OCI-LY1 (cell line): ENCODE measurements around the gene PITPNM3.

Source experiments
- H2AFZ ChIP-seq: fragments of 200-600 bp; sonication (generic), shearing (Covaris generic); 2 replicates; pipeline ENCODE4 v1.6.0; 2014; ENCODE audit warnings: antibody characterized with exemption, mild to moderate bottlenecking, low read length
- H3F3A ChIP-seq: fragments of 200-600 bp; sonication (generic), shearing (Covaris generic); 2 replicates; pipeline ENCODE4 v1.6.0; 2014; ENCODE audit warnings: mild to moderate bottlenecking, antibody characterized with exemption, low read length, moderate library complexity; ENCODE audit not compliant: insufficient read depth
- H3K27ac ChIP-seq: fragments of 200-600 bp; sonication (generic); 2 replicates; pipeline ENCODE4 v1.5.1; 2014; ENCODE audit warnings: low read length, mixed run types, mild to moderate bottlenecking, low read depth; ENCODE audit not compliant: poor library complexity, severe bottlenecking
- H3K27me3 ChIP-seq: fragments of 200-600 bp; sonication (generic); 2 replicates; pipeline ENCODE4 v1.6.0; 2014; ENCODE audit warnings: antibody characterized with exemption, mild to moderate bottlenecking, low read length, moderate library complexity; ENCODE audit not compliant: insufficient read depth
- H3K36me3 ChIP-seq: fragments of 200-600 bp; sonication (generic); 2 replicates; pipeline ENCODE4 v1.6.1; 2014; ENCODE audit warnings: mild to moderate bottlenecking, antibody characterized with exemption, low read length, moderate library complexity, mixed read lengths; ENCODE audit not compliant: insufficient read depth
- H3K4me1 ChIP-seq: fragments of 200-600 bp; sonication (generic); 2 replicates; pipeline ENCODE4 v1.5.1; 2014; ENCODE audit warnings: mild to moderate bottlenecking, low read length, moderate library complexity; ENCODE audit not compliant: insufficient read depth, severe bottlenecking
- H3K4me2 ChIP-seq: fragments of 200-600 bp; sonication (generic), shearing (Covaris generic); 2 replicates; pipeline ENCODE4 v1.6.1; 2014; ENCODE audit warnings: low read length
- H3K4me3 ChIP-seq: fragments of 200-600 bp; sonication (generic); 2 replicates; pipeline ENCODE4 v1.5.1; 2014; ENCODE audit warnings: low read length, low read depth, mild to moderate bottlenecking, mixed read lengths; ENCODE audit not compliant: poor library complexity, severe bottlenecking
- H3K79me2 ChIP-seq: fragments of 200-600 bp; shearing (Covaris generic); 2 replicates; pipeline ENCODE4 v1.6.1; 2016; ENCODE audit warnings: mixed run types, low read length, mixed read lengths; ENCODE audit not compliant: insufficient read depth
- H3K9ac ChIP-seq: fragments of 200-600 bp; sonication (generic), shearing (Covaris generic); 2 replicates; pipeline ENCODE4 v1.6.1; 2014; ENCODE audit warnings: mild to moderate bottlenecking, low read length, mixed read lengths
- H3K9me2 ChIP-seq: fragments of 200-600 bp; sonication (generic), shearing (Covaris generic); 2 replicates; pipeline ENCODE4 v1.6.1; 2014; ENCODE audit warnings: low read depth, mild to moderate bottlenecking, low read length, mixed read lengths
- H3K9me3 ChIP-seq: fragments of 200-600 bp; shearing (Covaris generic); 2 replicates; pipeline ENCODE4 v1.6.1; 2014; ENCODE audit warnings: low read length, mixed read lengths
- H4K20me1 ChIP-seq: fragments of 200-600 bp; sonication (generic), shearing (Covaris generic); 2 replicates; pipeline ENCODE4 v1.6.0; 2016; ENCODE audit warnings: mild to moderate bottlenecking, low read length; ENCODE audit not compliant: insufficient read depth
- EZH2 ChIP-seq: fragments of 200-600 bp; sonication (generic), shearing (Covaris generic); IDR thresholded peaks from 2 replicates; pipeline ENCODE4 v1.8.0; 2017; ENCODE audit warnings: borderline replicate concordance, mixed run types, mild to moderate bottlenecking, antibody characterized with exemption, low read length, moderate library complexity, mixed read lengths
- TF ChIP-seq, protein P1 (sequence below): fragments of 200-600 bp; sonication (generic), shearing (Covaris generic); IDR thresholded peaks from 2 replicates; pipeline ENCODE4 v1.5.1; 2017; ENCODE audit warnings: mild to moderate bottlenecking, antibody characterized with exemption, low read length, moderate library complexity, mixed read lengths

Gene PITPNM3

DNA sequence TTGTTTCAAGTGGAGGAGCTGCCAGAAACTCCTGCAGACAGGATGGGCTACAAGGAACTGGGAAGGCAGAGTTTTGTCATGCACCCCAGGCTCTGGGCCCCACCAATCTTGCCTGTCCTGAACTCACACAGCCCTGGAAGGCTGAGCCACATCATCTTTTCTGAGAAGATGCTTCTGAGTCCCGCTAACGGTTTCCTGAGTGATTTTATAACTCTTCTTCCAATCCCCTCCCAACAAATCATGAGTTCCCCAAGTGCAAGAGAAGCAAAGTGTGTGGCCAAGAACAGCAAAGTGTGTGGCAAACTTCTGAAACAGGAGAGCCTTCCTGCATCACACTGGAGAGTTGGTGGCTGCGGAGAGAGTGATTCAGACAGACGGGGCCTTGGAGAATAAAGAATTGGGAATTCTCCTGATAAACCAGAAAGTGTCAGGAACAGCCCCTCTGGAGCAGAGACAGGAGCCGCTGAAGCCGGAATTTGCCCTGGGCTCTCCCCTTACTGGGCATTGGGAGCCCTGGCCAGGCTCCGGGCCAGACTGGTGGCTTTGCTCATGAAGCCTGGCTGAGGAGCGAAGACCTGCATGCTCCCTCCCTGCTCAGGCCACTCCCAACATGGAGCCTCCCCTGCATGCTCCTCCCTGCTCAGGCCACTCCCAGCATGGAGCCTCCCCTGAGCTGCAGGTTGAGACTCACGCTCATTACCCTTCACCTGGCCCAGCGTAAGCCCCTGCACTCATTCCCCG is 47.2 kb downstream of the PITPNM3 start:
- H3K27ac ChIP-seq = no peak overlapping the region
- TF ChIP-seq, protein P1, sequence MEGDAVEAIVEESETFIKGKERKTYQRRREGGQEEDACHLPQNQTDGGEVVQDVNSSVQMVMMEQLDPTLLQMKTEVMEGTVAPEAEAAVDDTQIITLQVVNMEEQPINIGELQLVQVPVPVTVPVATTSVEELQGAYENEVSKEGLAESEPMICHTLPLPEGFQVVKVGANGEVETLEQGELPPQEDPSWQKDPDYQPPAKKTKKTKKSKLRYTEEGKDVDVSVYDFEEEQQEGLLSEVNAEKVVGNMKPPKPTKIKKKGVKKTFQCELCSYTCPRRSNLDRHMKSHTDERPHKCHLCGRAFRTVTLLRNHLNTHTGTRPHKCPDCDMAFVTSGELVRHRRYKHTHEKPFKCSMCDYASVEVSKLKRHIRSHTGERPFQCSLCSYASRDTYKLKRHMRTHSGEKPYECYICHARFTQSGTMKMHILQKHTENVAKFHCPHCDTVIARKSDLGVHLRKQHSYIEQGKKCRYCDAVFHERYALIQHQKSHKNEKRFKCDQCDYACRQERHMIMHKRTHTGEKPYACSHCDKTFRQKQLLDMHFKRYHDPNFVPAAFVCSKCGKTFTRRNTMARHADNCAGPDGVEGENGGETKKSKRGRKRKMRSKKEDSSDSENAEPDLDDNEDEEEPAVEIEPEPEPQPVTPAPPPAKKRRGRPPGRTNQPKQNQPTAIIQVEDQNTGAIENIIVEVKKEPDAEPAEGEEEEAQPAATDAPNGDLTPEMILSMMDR = no peak
- TF ChIP-seq EZH2 = no peak
- no peaks in the 10 kb centered on the region for H3K9me3 ChIP-seq
- H3K79me2 ChIP-seq = no peaks in the 10 kb centered on the region
- no peak overlapping the region for H3K4me2 ChIP-seq
- H3K36me3 ChIP-seq = no peaks in the 10 kb centered on the region
- no peaks in the 10 kb centered on the region for H3F3A ChIP-seq
- no peaks in the 10 kb centered on the region for H3K4me1 ChIP-seq
- H3K4me3 ChIP-seq = no peak overlapping the region
- H3K27me3 ChIP-seq = no peaks in the 10 kb centered on the region
- H3K9me2 ChIP-seq = no peaks in the 10 kb centered on the region
- no peak overlapping the region for H2AFZ ChIP-seq
- H3K9ac ChIP-seq = no peak overlapping the region
- H4K20me1 ChIP-seq = no peaks in the 10 kb centered on the region

DNA sequence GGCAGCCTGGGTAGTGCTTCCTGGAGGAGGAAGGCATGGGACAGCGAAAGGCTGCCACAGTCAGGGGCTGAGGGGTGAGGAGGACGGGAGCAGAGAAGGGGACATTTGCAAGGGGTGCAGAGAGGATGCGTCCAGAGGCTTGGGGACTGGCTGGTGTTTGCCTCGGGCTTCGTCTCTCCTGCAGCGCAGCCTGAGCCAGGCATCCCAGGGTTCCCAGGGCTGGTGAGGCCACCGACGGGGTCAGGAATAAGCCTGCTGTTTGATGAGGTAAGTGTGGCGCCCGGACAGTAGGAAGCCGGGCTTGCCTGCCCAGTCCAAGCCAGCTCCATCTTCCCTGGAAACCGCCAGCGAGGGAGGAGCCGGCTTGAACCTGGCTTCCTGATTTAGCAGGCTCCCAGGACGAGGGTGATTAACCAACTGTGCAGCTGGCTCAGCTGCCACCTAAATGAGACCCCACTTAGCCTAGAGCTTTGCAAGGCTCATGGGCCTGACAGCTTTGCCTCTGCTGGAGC is 47.8 kb downstream of the PITPNM3 start:
- no peak for TF ChIP-seq EZH2
- TF ChIP-seq, protein P1 = no peak
- Histone ChIP-seq H2AFZ (no peak overlapping the region), H4K20me1 (no peaks in the 10 kb centered on the region), H3K4me3 (no peak overlapping the region), H3K4me2 (no peak overlapping the region), H3K9ac (no peak overlapping the region), H3K27ac (no peak overlapping the region), H3F3A (no peaks in the 10 kb centered on the region), H3K79me2 (no peaks in the 10 kb centered on the region), H3K36me3 (no peaks in the 10 kb centered on the region), H3K9me2 (no peaks in the 10 kb centered on the region), H3K27me3 (no peaks in the 10 kb centered on the region), H3K9me3 (no peaks in the 10 kb centered on the region), H3K4me1 (no peaks in the 10 kb centered on the region)

DNA sequence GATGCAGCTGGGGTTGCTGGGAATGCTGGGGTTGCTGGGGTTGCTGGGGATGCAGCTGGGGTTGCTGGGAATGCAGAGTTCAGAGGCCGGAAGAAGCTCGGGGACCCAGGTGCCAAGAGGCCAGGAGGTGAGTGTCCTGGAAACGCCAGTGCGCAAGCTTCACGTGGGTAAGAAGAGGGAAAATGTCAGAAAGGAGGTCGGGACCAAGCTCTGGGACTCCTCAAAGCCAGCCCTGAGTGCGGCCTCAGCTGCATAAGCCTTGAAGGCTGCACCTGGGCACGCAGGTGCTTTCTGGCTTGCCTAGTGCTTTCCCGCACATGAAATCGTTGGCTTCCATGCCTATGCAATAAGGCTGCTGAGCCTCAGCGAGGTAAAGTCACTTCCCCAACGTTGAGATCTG is 48.3 kb downstream of the PITPNM3 start:
- no peak overlapping the region for H3K4me2 ChIP-seq
- no peak overlapping the region for H3K27ac ChIP-seq
- H3K9me2 ChIP-seq = no peaks in the 10 kb centered on the region
- TF ChIP-seq EZH2 = no peak
- TF ChIP-seq, protein P1 = no peak
- H3K9ac ChIP-seq = no peak overlapping the region
- no peaks in the 10 kb centered on the region for H3K27me3 ChIP-seq
- no peaks in the 10 kb centered on the region for H3K9me3 ChIP-seq
- H3K4me1 ChIP-seq = no peaks in the 10 kb centered on the region
- H3F3A ChIP-seq = no peaks in the 10 kb centered on the region
- H4K20me1 ChIP-seq = no peaks in the 10 kb centered on the region
- no peak overlapping the region for H3K4me3 ChIP-seq
- H2AFZ ChIP-seq = no peak overlapping the region
- no peaks in the 10 kb centered on the region for H3K79me2 ChIP-seq
- H3K36me3 ChIP-seq = no peaks in the 10 kb centered on the region
